Smooth muscle cell (in vitro differentiated cells): ENCODE measurements around the gene MPRIP. TPM values are rescaled to one million over a fixed set of nuclear protein-coding genes. Genes with fewer than 3 reads are reported as not detected.
A peak's percentile ranks its signal among the peaks of the same experiment; 100 is the strongest.

ENCODE experiments used
- DNase-seq: peaks from one replicate; lab custom pipeline; 2025; ENCODE audit not compliant: unreplicated experiment; lab: John Stamatoyannopoulos, UW
- H2AFZ ChIP-seq: fragments of 200-600 bp; sonication (generic); 2 replicates; pipeline ENCODE4 v1.6.0; 2016; ENCODE audit warnings: antibody characterized with exemption, low read depth, mild to moderate bottlenecking
- H3F3A ChIP-seq: fragments of 200-600 bp; sonication (generic); 2 replicates; pipeline ENCODE4 v1.6.0; 2017; ENCODE audit warnings: antibody characterized with exemption, low read depth
- H3K27ac ChIP-seq: fragments of 200-600 bp; sonication (generic); 2 replicates; pipeline ENCODE4 v1.5.1; 2016; ENCODE audit warnings: low read depth, mild to moderate bottlenecking
- H3K27me3 ChIP-seq: fragments of 200-600 bp; sonication (generic); 2 replicates; pipeline ENCODE4 v1.6.1; 2016; ENCODE audit warnings: low read depth, mild to moderate bottlenecking
- H3K36me3 ChIP-seq: fragments of 200-600 bp; sonication (generic); 2 replicates; pipeline ENCODE4 v1.5.1; 2016; ENCODE audit warnings: low read depth
- H3K4me1 ChIP-seq: fragments of 200-600 bp; sonication (generic); 2 replicates; pipeline ENCODE4 v1.5.1; 2016; ENCODE audit warnings: low read depth
- H3K4me2 ChIP-seq: fragments of 200-600 bp; sonication (generic); 2 replicates; pipeline ENCODE4 v1.6.0; 2016; ENCODE audit warnings: mild to moderate bottlenecking
- H3K4me3 ChIP-seq: fragments of 200-600 bp; sonication (generic); 2 replicates; pipeline ENCODE4 v1.5.1; 2016; ENCODE audit warnings: mild to moderate bottlenecking
- H3K79me2 ChIP-seq: fragments of 200-600 bp; sonication (generic); 2 replicates; pipeline ENCODE4 v1.6.0; 2016; ENCODE audit warnings: low read depth, mild to moderate bottlenecking
- H3K9ac ChIP-seq: fragments of 200-600 bp; sonication (generic); 2 replicates; pipeline ENCODE4 v1.6.0; 2016; ENCODE audit warnings: low read depth
- H3K9me3 ChIP-seq: fragments of 200-600 bp; sonication (generic); replicated peaks from 2 replicates; pipeline ENCODE4 v1.5.1; 2016; ENCODE audit warnings: low read depth
- H4K20me1 ChIP-seq: fragments of 200-600 bp; sonication (generic); 2 replicates; pipeline ENCODE4 v1.6.0; 2016; ENCODE audit warnings: low read depth
- CTCF ChIP-seq: fragments of 200-600 bp; sonication (generic); IDR thresholded peaks from 2 replicates; pipeline ENCODE4 v1.5.1; 2017; ENCODE audit warnings: borderline replicate concordance, mild to moderate bottlenecking, antibody characterized with exemption; ENCODE audit not compliant: insufficient read depth, poor library complexity, severe bottlenecking
- WGBS: methylation state at CpG from one replicate; pipeline ENCODE4 v1.1.7; 2016; ENCODE audit warnings: low lambda C conversion rate; 5-methylcytosine and 5-hydroxymethylcytosine counted together
- polyA plus RNA-seq: library from polyadenylated mRNA; unstranded; fragments of >200 nt; fragmentation: Nextera tagmentation; extraction: Ambion mirVana; gene quantifications from 2 replicates; pipeline ENCODE4 v1.2.1, GENCODE V29; 2016
- total RNA-seq: library from RNA; depleted of rRNA; stranded (reverse); fragments of >200 nt; gene quantifications from 2 replicates; pipeline ENCODE4 v1.2.3, GENCODE V29; 2014

MPRIP gene
- total and polyA plus RNA-seq, 2 experiments from 2014 or later = 58.8 to 69.3 TPM

GRCh38 chr17:17141860-17142552 lies 99.7 kb downstream of the MPRIP start:
- no peaks in the 10 kb centered on the region for H3K4me1 ChIP-seq
- H3K27me3 ChIP-seq = no peaks in the 10 kb centered on the region
- H3F3A ChIP-seq = no peaks in the 10 kb centered on the region
- H3K36me3 ChIP-seq = no peaks in the 10 kb centered on the region
- H3K79me2 ChIP-seq = no peaks in the 10 kb centered on the region
- H3K4me3 ChIP-seq = no peak overlapping the region
- H3K9ac ChIP-seq = no peak overlapping the region
- H3K4me2 ChIP-seq = no peak overlapping the region
- no peaks in the 10 kb centered on the region for H3K9me3 ChIP-seq
- peaks cover 40% of the 10 kb centered on the region for H4K20me1 ChIP-seq
- DNase-seq = no peak
- H2AFZ ChIP-seq = no peak overlapping the region
- 73% methylated on average over 23 of the region's 23 CpGs for WGBS
- no peak overlapping the region for H3K27ac ChIP-seq
- TF ChIP-seq CTCF = peak; percentile 74

- Histone ChIP-seq H3K4me1 (no peaks in the 10 kb centered on the region), H3K4me3 (no peak overlapping the region), H2AFZ (no peak overlapping the region), H3K4me2 (no peak overlapping the region), H3K36me3 (no peaks in the 10 kb centered on the region), H4K20me1 (peaks cover 36% of the 10 kb centered on the region), H3K79me2 (no peaks in the 10 kb centered on the region), H3K9me3 (no peaks in the 10 kb centered on the region), H3K9ac (no peak overlapping the region), H3K27ac (no peak overlapping the region), H3K27me3 (no peaks in the 10 kb centered on the region), H3F3A (no peaks in the 10 kb centered on the region)
- no peak for TF ChIP-seq CTCF
- no peak for DNase-seq
- WGBS = 91% methylated on average over 8 of the region's 11 CpGs
Measured at GRCh38 chr17:17142556-17142955, 100.3 kb downstream of the MPRIP start.

GRCh38 chr17:17143501-17143900 lies 101.2 kb downstream of the MPRIP start:
- WGBS = 97% methylated on average over 19 of the region's 19 CpGs
- no peak for DNase-seq

More at GRCh38 chr17:17143501-17143900, 101.2 kb downstream of the MPRIP start:
- no peak overlapping the region for H3K9ac ChIP-seq
- H3K4me2 ChIP-seq = no peak overlapping the region
- no peak overlapping the region for H2AFZ ChIP-seq
- H3K79me2 ChIP-seq = no peaks in the 10 kb centered on the region
- H3K36me3 ChIP-seq = no peaks in the 10 kb centered on the region
- H3K27me3 ChIP-seq = no peaks in the 10 kb centered on the region
- peaks cover 43% of the 10 kb centered on the region for H4K20me1 ChIP-seq
- H3K4me3 ChIP-seq = no peak overlapping the region
- TF ChIP-seq CTCF = no peak
- no peaks in the 10 kb centered on the region for H3K4me1 ChIP-seq
- H3K9me3 ChIP-seq = no peaks in the 10 kb centered on the region
- H3K27ac ChIP-seq = no peak overlapping the region
- H3F3A ChIP-seq = no peaks in the 10 kb centered on the region
